ENCODE data around the gene FAM222B.

GRCh38 chr17:28725660-28726225 is 116.8 kb downstream of the FAM222B start:
- TF ChIP-seq CTCF (optimal IDR thresholded peaks at IDR 0.05 in 1 of 3, IDR thresholded peaks at IDR 0.05 in 1 of 3, conservative IDR thresholded peaks at IDR 0.05 in 1 of 3; ENCODE audit: extremely low read depth in 1 of 3, insufficient read depth in 2 of 3, low read length in 3 of 3) (peak in 1 of 3 experiments; percentile 0), EZH2 (IDR thresholded peaks at IDR 0.05; ENCODE audit: low read length) (no peak)
